Neural progenitor cell (in vitro differentiated cells): Measurements from ENCODE around the gene DHCR24. TPM values are rescaled to one million over a fixed set of nuclear protein-coding genes. Genes with fewer than 3 reads are reported as not detected.

Source experiments
- DNase-seq: peaks from one replicate; pipeline ENCODE4 v3.0.0-alpha.2; 2016; ENCODE audit warnings: low spot score
- H2AFZ ChIP-seq: fragments of 200-600 bp; sonication (generic); replicated peaks from 2 replicates; pipeline ENCODE4 v1.6.1; 2016; ENCODE audit warnings: antibody characterized with exemption
- H3F3A ChIP-seq: fragments of 200-600 bp; sonication (generic); 2 replicates; pipeline ENCODE4 v1.6.1; 2016; ENCODE audit warnings: antibody characterized with exemption, low read depth
- H3K27ac ChIP-seq: fragments of 200-600 bp; sonication (generic); 2 replicates; pipeline ENCODE4 v1.5.1; 2016; ENCODE audit warnings: mild to moderate bottlenecking
- H3K27me3 ChIP-seq: fragments of 200-600 bp; sonication (generic); 2 replicates; pipeline ENCODE4 v1.6.1; 2016; ENCODE audit warnings: mild to moderate bottlenecking, moderate library complexity
- H3K36me3 ChIP-seq: fragments of 200-600 bp; sonication (generic); 2 replicates; pipeline ENCODE4 v1.5.1; 2016
- H3K4me1 ChIP-seq: fragments of 200-600 bp; sonication (generic); 2 replicates; pipeline ENCODE4 v1.6.1; 2016; ENCODE audit warnings: mixed run types
- H3K4me2 ChIP-seq: fragments of 200-600 bp; sonication (generic); 2 replicates; pipeline ENCODE4 v1.6.1; 2016
- H3K4me3 ChIP-seq: fragments of 200-600 bp; sonication (generic); 2 replicates; pipeline ENCODE4 v1.5.1; 2016
- H3K79me2 ChIP-seq: fragments of 200-600 bp; sonication (generic); 2 replicates; pipeline ENCODE4 v1.6.1; 2016; ENCODE audit warnings: low read depth
- H3K9ac ChIP-seq: fragments of 200-600 bp; sonication (generic); 2 replicates; pipeline ENCODE4 v1.6.1; 2016
- H3K9me3 ChIP-seq: fragments of 200-600 bp; sonication (generic); 2 replicates; pipeline ENCODE4 v1.5.1; 2016; ENCODE audit warnings: low read depth
- H4K20me1 ChIP-seq: fragments of 200-600 bp; sonication (generic); 2 replicates; pipeline ENCODE4 v1.6.1; 2016; ENCODE audit warnings: low read depth
- H3K27ac Mint-ChIP-seq: 3 replicates; pipeline ENCODE4 v1.8.0; 2021; ENCODE audit warnings: mixed read lengths
- H3K27me3 Mint-ChIP-seq: 2 replicates; pipeline ENCODE4 v1.8.0; 2022; ENCODE audit warnings: low read depth, mild to moderate bottlenecking, inconsistent platforms, moderate library complexity, mixed read lengths; ENCODE audit not compliant: insufficient read depth
- H3K36me3 Mint-ChIP-seq: 3 replicates; pipeline ENCODE4 v1.8.0; 2021; ENCODE audit warnings: mixed read lengths
- H3K4me1 Mint-ChIP-seq: 3 replicates; pipeline ENCODE4 v1.8.0; 2021; ENCODE audit warnings: mixed read lengths
- H3K4me3 Mint-ChIP-seq: 3 replicates; pipeline ENCODE4 v1.8.0; 2021; ENCODE audit warnings: mild to moderate bottlenecking, moderate library complexity, mixed read lengths
- H3K9me3 Mint-ChIP-seq: 3 replicates; pipeline ENCODE4 v1.8.0; 2020; ENCODE audit warnings: mixed read lengths
- CTCF ChIP-seq: fragments of 200-600 bp; sonication (generic); IDR thresholded peaks from 2 replicates; pipeline ENCODE4 v1.5.1; 2017; ENCODE audit warnings: antibody characterized with exemption, mild to moderate bottlenecking
- EZH2 ChIP-seq: fragments of 200-600 bp; sonication (generic); IDR thresholded peaks from 2 replicates; pipeline ENCODE4 v1.6.1; 2017; ENCODE audit warnings: antibody characterized with exemption, mild to moderate bottlenecking, moderate library complexity
- EZH2phosphoT487 ChIP-seq: fragments of 200-600 bp; sonication (generic); IDR thresholded peaks from 2 replicates; pipeline ENCODE4 v1.6.1; 2017; ENCODE audit warnings: antibody characterized with exemption
- total RNA-seq: library from RNA; depleted of rRNA; stranded (reverse); fragments of >200 nt; gene quantifications from 2 replicates; pipeline ENCODE4 v1.2.3, GENCODE V29; 2015; ENCODE audit warnings: low replicate concordance

The DHCR24 gene
- total RNA-seq, 1 donor from 2014 or later = 94.5 TPM

GRCh38 chr1:54835970-54836369 lies 51.0 kb downstream of the DHCR24 start:
- DNase-seq = no peak
- H3K9ac ChIP-seq = no peak overlapping the region
- peaks cover 9% of the 10 kb centered on the region for H3K27me3 Mint-ChIP-seq
- H3K4me2 ChIP-seq = no peak overlapping the region
- H3K4me3 ChIP-seq = no peak overlapping the region
- no peak overlapping the region for H3K4me3 Mint-ChIP-seq
- H2AFZ ChIP-seq = no peak overlapping the region
- no peak overlapping the region for H3K27ac ChIP-seq
- H3K79me2 ChIP-seq = no peaks in the 10 kb centered on the region
- H4K20me1 ChIP-seq = no peaks in the 10 kb centered on the region
- H3K36me3 ChIP-seq = no peaks in the 10 kb centered on the region
- H3K27me3 ChIP-seq = no peaks in the 10 kb centered on the region
- H3K36me3 Mint-ChIP-seq = peaks cover 1% of the 10 kb centered on the region
- H3K4me1 Mint-ChIP-seq = no peaks in the 10 kb centered on the region
- no peak for TF ChIP-seq EZH2
- TF ChIP-seq EZH2phosphoT487 = no peak
- TF ChIP-seq CTCF = no peak
- no peaks in the 10 kb centered on the region for H3K4me1 ChIP-seq
- H3K9me3 ChIP-seq = no peaks in the 10 kb centered on the region
- no peak overlapping the region for H3K27ac Mint-ChIP-seq
- peaks cover 4% of the 10 kb centered on the region for H3K9me3 Mint-ChIP-seq
- H3F3A ChIP-seq = no peaks in the 10 kb centered on the region

GRCh38 chr1:54835131-54835898 lies 51.7 kb downstream of the DHCR24 start:
- TF ChIP-seq CTCF = no peak
- no peak for TF ChIP-seq EZH2phosphoT487
- TF ChIP-seq EZH2 = no peak
- Mint-ChIP-seq H3K27ac (peak overlapping the region; percentile 53), H3K9me3 (peaks cover 7% of the 10 kb centered on the region), H3K4me3 (no peak overlapping the region), H3K27me3 (peaks cover 9% of the 10 kb centered on the region), H3K36me3 (peaks cover 1% of the 10 kb centered on the region), H3K4me1 (no peaks in the 10 kb centered on the region)
- Histone ChIP-seq H3K4me2 (no peak overlapping the region), H3K9me3 (no peaks in the 10 kb centered on the region), H3K4me1 (no peaks in the 10 kb centered on the region), H3K27me3 (no peaks in the 10 kb centered on the region), H4K20me1 (no peaks in the 10 kb centered on the region), H2AFZ (no peak overlapping the region), H3K4me3 (no peak overlapping the region), H3K27ac (no peak overlapping the region), H3K9ac (no peak overlapping the region), H3K79me2 (no peaks in the 10 kb centered on the region), H3K36me3 (no peaks in the 10 kb centered on the region), H3F3A (no peaks in the 10 kb centered on the region)
- no peak for DNase-seq

- no peaks in the 10 kb centered on the region for H4K20me1 ChIP-seq
- DNase-seq = no peak
- H3K4me2 ChIP-seq = no peak overlapping the region
- Mint-ChIP-seq H3K9me3 (peaks cover 7% of the 10 kb centered on the region), H3K4me1 (no peaks in the 10 kb centered on the region), H3K27ac (no peak overlapping the region), H3K36me3 (peaks cover 1% of the 10 kb centered on the region), H3K4me3 (no peak overlapping the region), H3K27me3 (peaks cover 11% of the 10 kb centered on the region)
- no peak overlapping the region for H3K9ac ChIP-seq
- H3K27me3 ChIP-seq = no peaks in the 10 kb centered on the region
- no peaks in the 10 kb centered on the region for H3K79me2 ChIP-seq
- TF ChIP-seq CTCF (no peak), EZH2 (no peak), EZH2phosphoT487 (no peak)
- H3K4me1 ChIP-seq = no peaks in the 10 kb centered on the region
- no peak overlapping the region for H3K4me3 ChIP-seq
- H3F3A ChIP-seq = no peaks in the 10 kb centered on the region
- H3K9me3 ChIP-seq = no peaks in the 10 kb centered on the region
- no peaks in the 10 kb centered on the region for H3K36me3 ChIP-seq
- no peak overlapping the region for H3K27ac ChIP-seq
- H2AFZ ChIP-seq = no peak overlapping the region
Measured at GRCh38 chr1:54834007-54834541, 52.9 kb downstream of the DHCR24 start.
